ENCODE measurements around the gene PROM1.

PROM1 gene

GRCh38 chr4:15982842-15983524 is 100.8 kb downstream of the PROM1 start:
- DNase-seq = no peak

GRCh38 chr4:15976456-15977447 is 107.1 kb downstream of the PROM1 start:
- DNase-seq = no peak

GRCh38 chr4:15971068-15971801 is 112.6 kb downstream of the PROM1 start:
- no peak for DNase-seq

- no peak for DNase-seq
These were observed 115.1 kb downstream of the PROM1 start for GRCh38 chr4:15968551-15969300.

DNA sequence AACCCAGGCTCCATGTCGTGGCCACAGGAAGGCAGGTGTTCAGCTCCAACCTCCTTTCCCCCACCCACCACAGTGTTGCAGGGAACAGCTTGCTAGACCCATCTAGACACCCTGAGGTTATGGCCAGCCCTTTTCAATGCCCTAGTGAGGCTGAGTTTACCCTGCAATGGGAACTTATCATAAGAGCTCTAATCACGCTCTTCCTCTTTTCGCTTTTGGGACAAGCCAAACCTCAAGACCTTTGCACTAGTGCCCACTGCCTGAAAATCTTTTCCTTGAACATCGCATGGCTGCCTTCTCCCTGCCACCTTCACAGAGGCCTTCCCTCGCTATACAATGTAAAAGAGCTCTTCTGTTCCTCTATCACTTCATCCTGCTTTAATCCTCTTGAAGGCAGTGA is 118.5 kb downstream of the PROM1 start:
- DNase-seq = no peak

DNA sequence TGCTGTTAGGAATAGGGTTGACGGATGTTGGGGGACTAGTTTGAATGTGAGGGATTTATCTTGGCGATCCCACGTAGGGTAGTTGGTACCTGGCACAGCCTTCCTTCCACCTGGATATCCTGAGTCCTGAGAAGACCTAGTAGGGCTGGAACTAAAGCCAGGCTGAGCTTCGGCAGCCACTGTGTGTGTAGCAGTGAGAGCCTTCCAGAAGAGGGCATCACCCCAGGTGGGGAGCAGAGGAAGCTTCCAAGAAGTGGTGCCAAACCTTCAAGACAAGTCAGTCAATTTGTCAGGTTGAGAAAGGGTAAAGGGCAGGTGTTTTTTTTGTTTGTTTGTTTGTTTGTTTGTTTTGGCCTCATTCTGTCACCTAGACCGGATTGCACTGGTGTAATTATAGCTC is 119.7 kb downstream of the PROM1 start:
- DNase-seq = no peak

DNA sequence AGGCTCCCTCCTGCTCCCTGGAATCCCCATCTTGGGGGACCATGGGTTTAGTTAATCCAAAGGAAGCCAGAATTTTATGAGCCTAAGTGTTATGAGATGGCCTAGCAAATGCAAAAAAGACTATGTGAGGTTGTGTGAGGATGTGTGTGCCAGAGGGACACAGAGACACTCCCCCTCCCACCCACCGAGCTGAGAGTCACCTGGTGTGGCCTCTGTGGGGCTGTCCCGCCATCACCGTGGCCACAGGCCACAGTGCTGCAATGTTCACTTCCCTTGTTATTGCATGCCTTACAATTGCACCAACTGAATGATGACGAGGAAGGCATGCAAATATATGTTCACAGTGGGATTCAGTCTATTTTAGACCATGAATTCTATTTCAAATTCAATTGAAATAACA is 120.2 kb downstream of the PROM1 start:
- no peak for DNase-seq

- no peak for DNase-seq
These were observed 120.8 kb downstream of the PROM1 start, which contains the start of gene FGFBP2 for GRCh38 chr4:15963001-15963451. Gene FGFBP2, minus strand, starts transcription at chr4:15963175. Its CDS starts 46 bp downstream, at chr4:15963129.

DNA sequence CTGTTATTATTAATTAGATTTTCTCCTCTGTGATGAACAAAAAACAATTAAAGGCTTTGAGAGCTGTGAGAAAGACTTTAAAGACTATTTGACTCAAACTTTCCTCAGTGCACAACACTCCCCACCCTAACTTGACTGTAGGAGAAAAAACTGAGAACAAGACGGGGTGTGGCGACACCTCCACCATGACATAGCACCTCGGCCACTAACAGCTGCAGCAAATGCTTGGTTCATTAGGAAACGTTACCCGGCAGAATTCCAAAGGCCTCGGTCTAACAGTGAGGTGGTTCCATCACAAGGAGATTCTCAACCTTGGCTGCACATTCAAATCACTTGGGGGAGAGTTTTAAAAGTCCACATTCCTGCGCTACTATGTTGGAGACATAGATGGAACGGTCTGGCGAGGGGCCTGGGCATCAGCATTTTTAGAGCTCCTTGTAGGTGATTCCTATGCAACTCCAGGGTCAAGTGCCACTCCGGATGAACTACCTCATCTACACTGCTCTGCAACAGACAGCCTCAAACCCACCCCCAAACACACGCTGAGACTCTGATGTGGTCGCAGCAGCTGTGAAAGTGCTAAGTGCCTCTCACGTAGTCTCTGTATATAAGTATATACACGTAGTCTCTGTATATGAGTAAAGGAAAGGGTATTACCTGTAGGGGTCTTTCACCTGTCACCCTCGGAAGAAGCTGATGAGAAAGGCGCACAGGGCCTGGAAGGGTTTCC is 121.9 kb downstream of the PROM1 start:
- no peak for DNase-seq

- DNase-seq = no peak
These were observed 125.3 kb downstream of the PROM1 start for GRCh38 chr4:15958562-15958961.

GRCh38 chr4:15956179-15956850 is 127.5 kb downstream of the PROM1 start:
- peak; percentile 53 for DNase-seq

DNA sequence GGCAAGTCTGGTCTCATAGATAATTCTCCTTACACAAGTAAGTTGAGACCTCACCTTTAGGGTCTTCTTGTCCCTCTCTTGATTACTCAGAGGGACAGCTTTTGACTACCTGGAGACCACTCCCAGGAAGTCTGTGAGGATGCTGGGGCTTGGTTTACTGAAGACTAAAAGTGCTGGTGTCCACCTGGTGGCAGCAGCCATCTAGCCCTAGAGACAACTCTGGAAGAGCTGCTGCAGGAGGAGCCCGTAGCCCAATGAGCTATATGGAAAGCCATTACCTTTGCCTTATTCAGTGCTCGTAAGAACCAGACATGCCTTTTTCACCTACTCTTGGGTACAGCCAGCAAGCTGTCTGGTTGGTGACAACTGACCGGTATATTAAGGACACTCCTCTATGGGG is 128.2 kb downstream of the PROM1 start:
- no peak for DNase-seq

DNA sequence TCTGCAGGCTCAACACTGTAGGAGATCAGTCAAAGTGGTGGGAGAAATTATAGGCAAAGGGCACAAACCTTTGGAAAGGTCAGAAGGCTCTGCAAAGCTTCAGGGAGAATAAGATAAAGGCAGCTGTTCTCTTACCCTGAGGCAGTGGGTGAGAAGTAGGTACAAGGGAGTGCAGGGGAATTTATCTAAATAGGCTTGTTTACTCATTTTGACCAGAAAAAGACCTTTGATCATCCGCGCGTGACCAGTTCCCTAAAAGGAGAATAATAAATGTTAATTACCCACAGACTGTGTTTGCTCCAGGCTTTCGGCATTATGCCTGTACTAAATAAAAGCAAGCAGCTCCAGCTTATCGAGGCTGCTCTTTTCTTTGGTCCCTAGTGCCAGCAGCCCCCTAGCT is 130.2 kb downstream of the PROM1 start:
- no peak for DNase-seq

DNA sequence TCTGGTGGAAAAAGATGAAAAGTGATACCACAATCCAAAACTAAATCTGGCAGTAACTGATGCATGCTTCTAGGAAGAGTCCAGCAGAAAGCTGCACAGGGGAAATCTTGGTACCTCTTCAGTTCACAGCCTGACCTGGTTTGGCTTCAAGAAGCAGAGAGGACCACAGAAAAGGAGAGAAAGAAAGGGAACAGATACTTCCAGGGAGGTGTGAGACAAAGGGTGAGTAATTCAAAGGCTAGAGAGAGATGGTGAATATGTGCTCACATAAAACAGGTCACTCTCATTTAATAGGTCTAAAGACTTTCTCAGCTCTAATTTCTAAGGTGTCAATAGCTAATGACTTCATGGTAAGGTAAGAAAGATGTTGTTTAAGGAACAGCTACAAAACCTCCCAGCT is 132.0 kb downstream of the PROM1 start:
- DNase-seq = no peak

DNA sequence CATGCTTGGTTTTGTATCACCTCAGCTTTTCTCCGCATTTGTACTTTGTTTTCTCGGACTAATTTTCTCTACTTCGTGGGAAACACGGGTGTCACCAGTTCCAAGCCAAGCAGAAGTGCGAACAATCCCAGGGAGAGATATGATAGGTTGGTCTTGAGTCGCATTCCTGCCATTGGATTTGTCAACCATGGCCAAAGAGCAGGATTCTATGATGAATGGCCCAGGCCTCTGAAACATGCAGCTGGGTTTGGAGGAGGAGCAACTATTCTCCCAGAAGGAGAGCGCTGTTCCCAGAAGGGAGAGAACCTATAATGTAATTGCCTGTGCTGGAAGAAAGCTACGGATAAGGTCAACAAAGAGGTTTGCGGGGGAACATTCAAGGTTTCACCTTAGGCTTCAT is 135.0 kb downstream of the PROM1 start:
- DNase-seq = no peak

DNA sequence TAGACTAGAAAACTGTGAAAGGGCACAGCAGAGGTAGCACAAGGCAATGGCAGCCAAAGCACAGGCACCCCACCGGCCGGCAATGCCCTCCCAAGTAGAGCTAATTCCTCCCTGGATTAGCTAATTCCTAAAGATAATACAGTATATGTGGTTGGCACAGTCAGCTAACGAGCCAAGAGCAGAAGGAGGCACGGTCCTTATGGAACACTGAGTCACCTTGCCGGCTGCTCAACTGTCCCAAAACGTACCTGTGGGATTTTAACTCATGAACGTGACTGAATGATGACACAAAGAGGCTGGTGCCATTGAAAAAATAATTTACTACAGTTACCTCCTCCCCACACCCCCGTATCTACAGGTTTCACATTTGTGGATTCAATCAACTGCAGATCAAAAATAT is 136.1 kb downstream of the PROM1 start:
- no peak for DNase-seq

- no peak for DNase-seq
These were observed 138.3 kb downstream of the PROM1 start for GRCh38 chr4:15945516-15945915.

- DNase-seq = no peak
These were observed 138.9 kb downstream of the PROM1 start for GRCh38 chr4:15944895-15945294.

DNA sequence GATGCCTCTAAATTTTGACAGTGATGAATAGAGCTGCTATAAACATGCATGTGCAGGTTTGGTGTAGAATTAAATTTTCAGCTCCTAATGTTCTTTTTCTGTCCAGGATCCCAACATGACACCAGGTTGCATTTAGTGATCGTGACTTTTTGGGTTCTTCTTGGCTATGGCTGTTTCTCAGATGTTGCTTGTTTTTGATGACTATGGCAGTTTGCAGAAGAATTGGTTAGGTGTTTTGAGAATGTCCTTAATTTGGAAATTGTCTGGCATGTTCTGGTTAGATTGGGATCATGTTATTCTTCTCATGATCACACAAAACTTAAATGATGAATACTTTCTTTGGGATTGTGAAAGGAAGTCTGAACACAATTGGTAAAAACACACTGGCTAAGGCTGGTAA is 141.5 kb downstream of the PROM1 start:
- no peak for DNase-seq

DNA sequence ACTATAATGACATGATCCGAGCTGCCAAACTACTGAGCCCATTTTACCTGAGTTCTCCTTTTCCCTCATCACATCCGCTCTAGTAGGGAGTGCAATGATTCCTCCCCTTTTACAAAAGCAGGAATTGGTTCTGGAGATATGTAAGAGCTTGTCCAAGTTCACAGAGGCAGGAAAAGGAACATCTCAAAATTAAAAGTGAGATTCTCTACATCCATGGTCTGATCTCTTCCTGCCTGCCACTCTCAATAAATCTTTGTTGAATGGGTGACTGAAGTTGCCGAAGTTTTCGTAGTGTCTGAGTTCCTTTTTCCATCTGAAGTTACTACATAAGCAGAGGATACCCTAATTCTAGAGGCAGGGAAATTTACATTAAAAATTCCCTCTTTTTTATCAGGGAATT is 145.2 kb downstream of the PROM1 start, which contains the start of gene FGFBP1:
FGFBP1 (minus strand) TSS at position 101 of the 400 bp plus-strand sequence. CDS start 2,108 bp downstream, outside the sequence.
- no peak for DNase-seq

- no peak for DNase-seq
These were observed 145.6 kb downstream of the PROM1 start for GRCh38 chr4:15938182-15938581.

Measured in midbrain (tissue), 1 donor.